Limb (tissue), 2 donors: Measurements from ENCODE around the gene NOS2.

Experiments used
- DNase-seq, 2 donors: peaks; one replicate each; pipeline ENCODE4 v3.0.0-alpha.2; 2016; ENCODE audit errors: extremely low spot score in 2 of 2

NOS2 gene

DNA sequence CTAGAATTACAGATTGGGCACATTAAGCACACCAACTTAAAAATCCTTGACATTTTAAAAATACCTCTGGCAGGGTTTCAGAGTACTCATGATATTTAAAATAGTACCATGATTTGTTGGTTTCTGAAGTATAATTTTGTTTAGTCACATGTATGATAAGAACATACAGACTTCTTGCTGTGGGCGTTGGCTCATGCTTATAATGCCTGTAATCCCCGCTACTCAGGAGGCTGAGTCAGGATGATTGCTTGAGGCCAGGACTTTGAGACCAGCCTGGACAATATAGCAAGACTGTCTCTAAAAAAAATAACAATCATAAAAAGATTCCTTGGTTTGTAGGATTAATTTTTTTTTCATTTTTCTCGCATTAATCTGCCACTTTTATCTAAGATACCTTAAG lies 78.5 kb downstream of the NOS2 start:
- DNase-seq, result no peak
